Activated CD8-positive, alpha-beta memory T cell treated with anti-CD3 and anti-CD28 coated beads, Interleukin-2, amount 10 ng/mL, durations not matched to agents 7 days and 5 days (primary cell): ENCODE data around the gene CHD9NB. TPM values are rescaled to one million over a fixed set of nuclear protein-coding genes. Genes with fewer than 3 reads are reported as not detected.
"Not testable (repeated sequence)": the region's sequence is repeated elsewhere in the genome, so short reads cannot be mapped to it uniquely, and the experiment has no call there.

ENCODE experiments used
- ATAC-seq: fragments of 150-1000 bp; cut with Tn5 transposase; one replicate; pipeline ENCODE4 v1.10.0; 2021; ENCODE audit warnings: moderate library complexity
- CTCF ChIA-PET: fragments of 350-600 bp; sonication (Branson Sonifier 250); formaldehyde crosslinking; loops from one replicate; lab custom pipeline; 2021; ENCODE audit warnings: antibody characterized with exemption; lab: Charles Lee
- DNase-seq: peaks from one replicate; pipeline ENCODE4 v3.0.0-alpha.2; 2020
- H3K27ac Mint-ChIP-seq: one replicate; pipeline ENCODE4 v1.8.0; 2021; ENCODE audit warnings: mild to moderate bottlenecking, mixed read lengths
- H3K27me3 Mint-ChIP-seq: one replicate; pipeline ENCODE4 v1.8.0; 2021; ENCODE audit warnings: mixed read lengths
- H3K36me3 Mint-ChIP-seq: one replicate; pipeline ENCODE4 v1.8.0; 2021; ENCODE audit warnings: mild to moderate bottlenecking, mixed read lengths
- H3K4me1 Mint-ChIP-seq: one replicate; pipeline ENCODE4 v1.8.0; 2021; ENCODE audit warnings: mixed read lengths
- H3K4me3 Mint-ChIP-seq: one replicate; pipeline ENCODE4 v1.8.0; 2021; ENCODE audit warnings: mild to moderate bottlenecking, moderate library complexity, mixed read lengths
- H3K9me3 Mint-ChIP-seq: one replicate; pipeline ENCODE4 v1.8.0; 2022; ENCODE audit warnings: low read depth, mixed read lengths
- total RNA-seq, 2 experiments: library from RNA; stranded (reverse); gene quantifications; one replicate each; pipeline ENCODE4 v1.2.3, GENCODE V29; 2021

Gene CHD9NB
- total RNA-seq, 2 experiments from 2014 or later: 0.52 to 0.79 TPM

GRCh38 chr16:53080345-53081031 lies 27.8 kb upstream of the CHD9NB start:
- ATAC-seq (no peak), DNase-seq (no peak)
- H3K36me3 Mint-ChIP-seq: peaks cover 12% of the 10 kb centered on the region
- peaks cover 10% of the 10 kb centered on the region for H3K4me1 Mint-ChIP-seq
- no peaks in the 10 kb centered on the region for H3K27me3 Mint-ChIP-seq
- H3K27ac Mint-ChIP-seq: no peak overlapping the region
- H3K4me3 Mint-ChIP-seq: no peak overlapping the region
- peaks cover 4% of the 10 kb centered on the region for H3K9me3 Mint-ChIP-seq
- CTCF ChIA-PET: interaction anchor here (1.4 kb wide), 1 partner anchor 11 kb away, joined by 4 read pairs; no protein-coding TSS in a partner anchor

DNA sequence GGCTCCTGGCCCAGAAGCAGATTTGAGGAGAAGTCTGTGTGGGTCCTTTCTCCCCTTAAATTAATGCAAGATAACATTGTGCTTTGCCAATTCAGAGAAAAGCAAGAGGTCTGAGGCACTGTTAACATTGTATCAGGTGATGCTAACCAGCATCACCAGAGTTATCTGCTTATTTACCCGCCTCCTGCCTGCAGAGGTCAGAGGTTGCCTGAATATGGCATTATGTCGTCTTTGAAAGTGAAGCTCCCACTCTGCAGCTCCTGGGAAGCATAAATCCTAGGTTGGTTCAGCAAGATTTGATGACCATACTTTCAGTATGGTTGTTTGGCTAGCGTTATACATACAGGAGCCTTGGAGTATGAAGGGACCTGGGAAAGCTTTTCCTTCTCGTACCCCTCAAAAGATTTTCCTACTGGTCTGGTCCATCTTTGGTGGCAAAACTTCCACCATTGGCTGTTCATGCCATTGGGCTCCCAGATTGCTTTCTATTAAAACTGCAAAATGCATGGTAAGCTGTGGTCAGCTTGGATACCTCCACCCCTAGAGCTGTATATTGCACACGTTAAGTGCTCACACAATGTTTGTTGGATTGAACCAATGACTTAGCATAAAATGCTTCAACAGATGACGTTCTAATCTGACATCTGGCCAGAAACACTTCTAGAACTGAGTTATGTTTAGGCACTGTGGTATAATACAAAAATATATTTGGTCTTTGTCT lies 26.2 kb upstream of the CHD9NB start:
- CTCF ChIA-PET: interaction anchor here (1.2 to 1.4 kb wide), 3 partner anchors 9 to 24 kb away, joined by 3 to 4 read pairs (median 4); partner anchors contain the start of gene CHD9
- H3K27me3 Mint-ChIP-seq: no peaks in the 10 kb centered on the region
- no peak overlapping the region for H3K4me3 Mint-ChIP-seq
- peaks cover 23% of the 10 kb centered on the region for H3K36me3 Mint-ChIP-seq
- ATAC-seq: no peak
- DNase-seq: no peak
- H3K27ac Mint-ChIP-seq: no peak overlapping the region
- H3K4me1 Mint-ChIP-seq: peaks cover 10% of the 10 kb centered on the region
- peaks cover 4% of the 10 kb centered on the region for H3K9me3 Mint-ChIP-seq

GRCh38 chr16:53078247-53078646 lies 25.6 kb upstream of the CHD9NB start:
- Mint-ChIP-seq H3K4me3 (no peak overlapping the region), H3K36me3 (peaks cover 30% of the 10 kb centered on the region), H3K4me1 (peaks cover 10% of the 10 kb centered on the region), H3K9me3 (peaks cover 7% of the 10 kb centered on the region), H3K27me3 (no peaks in the 10 kb centered on the region), H3K27ac (no peak overlapping the region)
- DNase-seq: no peak
- no peak for ATAC-seq
- CTCF ChIA-PET: interaction anchor here (1.2 kb wide), 2 partner anchors 12 to 23 kb away, joined by 3 to 4 read pairs; partner anchors contain the start of gene CHD9

GRCh38 chr16:53075461-53075860 lies 22.8 kb upstream of the CHD9NB start:
- H3K9me3 Mint-ChIP-seq, DNase-seq, ATAC-seq, CTCF ChIA-PET, H3K27me3 Mint-ChIP-seq, H3K27ac Mint-ChIP-seq, H3K4me3 Mint-ChIP-seq: not testable (repeated sequence)
- Mint-ChIP-seq H3K36me3 (peaks cover 37% of the 10 kb centered on the region), H3K4me1 (peaks cover 12% of the 10 kb centered on the region)

DNA sequence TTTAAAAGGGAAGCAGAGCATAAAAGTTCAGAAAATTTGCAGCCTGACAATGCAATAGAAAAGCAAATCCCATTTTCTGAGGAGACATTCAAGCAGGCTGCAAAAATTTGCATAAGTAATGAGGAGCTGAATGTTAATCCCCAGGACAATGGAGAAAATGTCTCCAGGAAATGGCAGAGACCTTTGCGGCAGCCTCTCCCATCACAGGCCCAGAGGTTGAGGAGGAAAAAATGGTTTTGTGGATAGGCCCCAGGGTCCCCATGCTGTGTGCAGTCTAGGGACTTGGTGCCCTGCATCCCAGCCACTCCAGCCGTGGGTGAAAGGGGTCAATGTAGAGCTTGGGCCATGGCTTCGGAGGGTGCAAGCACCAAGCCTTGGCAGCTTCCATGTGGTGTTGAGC lies 21.6 kb upstream of the CHD9NB start:
- H3K4me3 Mint-ChIP-seq, H3K9me3 Mint-ChIP-seq, CTCF ChIA-PET, H3K27me3 Mint-ChIP-seq, ATAC-seq, DNase-seq, H3K27ac Mint-ChIP-seq: not testable (repeated sequence)
- H3K4me1 Mint-ChIP-seq: peaks cover 22% of the 10 kb centered on the region
- H3K36me3 Mint-ChIP-seq: peaks cover 47% of the 10 kb centered on the region

DNA sequence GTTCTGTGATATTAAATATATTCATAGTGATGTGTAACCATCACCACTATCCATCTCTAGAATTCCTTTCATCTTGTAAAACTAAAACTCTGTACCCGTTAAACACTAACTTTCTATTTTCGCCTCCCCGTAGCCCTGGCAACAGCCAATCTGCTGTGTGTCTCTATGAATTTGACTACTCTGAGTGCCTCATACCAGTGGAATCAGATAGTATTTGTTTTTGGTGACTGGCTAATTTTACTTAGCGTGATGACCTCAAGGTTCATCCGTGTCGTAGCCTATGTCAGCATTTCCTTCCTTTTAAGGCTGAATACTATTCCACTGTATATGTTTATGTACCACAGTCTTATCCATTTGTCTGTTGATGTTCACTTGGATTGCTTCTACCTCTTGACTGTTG lies 20.3 kb upstream of the CHD9NB start:
- peaks cover 30% of the 10 kb centered on the region for H3K4me1 Mint-ChIP-seq
- no peaks in the 10 kb centered on the region for H3K27me3 Mint-ChIP-seq
- no peak for ATAC-seq
- CTCF ChIA-PET: interaction anchor here (1.9 kb wide), 1 partner anchor 18 kb away, joined by 4 read pairs; the partner anchor contains the start of gene CHD9
- peaks cover 45% of the 10 kb centered on the region for H3K36me3 Mint-ChIP-seq
- DNase-seq: no peak
- H3K27ac Mint-ChIP-seq: no peak overlapping the region
- H3K4me3 Mint-ChIP-seq: no peak overlapping the region
- H3K9me3 Mint-ChIP-seq: peaks cover 7% of the 10 kb centered on the region

- H3K9me3 Mint-ChIP-seq: peaks cover 7% of the 10 kb centered on the region
- peaks cover 46% of the 10 kb centered on the region for H3K36me3 Mint-ChIP-seq
- H3K4me1 Mint-ChIP-seq: peaks cover 33% of the 10 kb centered on the region
- ATAC-seq (no peak), DNase-seq (no peak)
- CTCF ChIA-PET: interaction anchor here (1.9 kb wide), 1 partner anchor 17 kb away, joined by 4 read pairs; the partner anchor contains the start of gene CHD9
- H3K27me3 Mint-ChIP-seq: no peaks in the 10 kb centered on the region
- H3K27ac Mint-ChIP-seq: no peak overlapping the region
- no peak overlapping the region for H3K4me3 Mint-ChIP-seq
Observed at GRCh38 chr16:53071748-53072301, 19.1 kb upstream of the CHD9NB start.

- Mint-ChIP-seq H3K27ac (peak overlapping the region; percentile 69), H3K4me3 (no peak overlapping the region), H3K9me3 (peaks cover 3% of the 10 kb centered on the region), H3K36me3 (peaks cover 34% of the 10 kb centered on the region), H3K27me3 (no peaks in the 10 kb centered on the region), H3K4me1 (peaks cover 51% of the 10 kb centered on the region)
- CTCF ChIA-PET: interaction anchor here (1.2 to 3.8 kb wide), 3 partner anchors 10 to 30 kb away, joined by 4 to 14 read pairs (median 4); partner anchors contain the start of gene CHD9
- no peak for ATAC-seq
- no peak for DNase-seq
Observed at GRCh38 chr16:53069772-53070171, 17.1 kb upstream of the CHD9NB start.

DNA sequence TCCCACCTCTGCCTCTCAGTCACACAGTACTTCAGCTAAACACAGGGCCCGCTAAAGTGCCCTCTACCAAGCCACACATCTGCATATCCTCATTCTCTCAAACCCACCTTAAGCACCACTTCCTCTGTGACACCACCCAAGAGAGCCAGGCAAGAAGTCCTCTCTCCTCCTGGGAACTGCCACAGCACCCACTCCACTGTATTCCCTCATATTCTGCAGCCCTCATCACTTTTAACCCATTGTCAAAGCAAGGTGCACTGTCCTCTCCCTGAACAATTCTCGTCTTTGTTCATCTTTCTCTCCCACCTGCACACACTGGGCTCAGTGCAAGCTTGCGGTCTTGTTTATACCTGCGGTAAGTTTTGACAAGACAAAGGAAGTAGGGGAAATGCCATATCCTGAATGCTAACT lies 15.7 kb upstream of the CHD9NB start:
- Mint-ChIP-seq H3K4me1 (peaks cover 59% of the 10 kb centered on the region), H3K9me3 (no peaks in the 10 kb centered on the region), H3K27ac (peak overlapping the region; percentile 85), H3K36me3 (peaks cover 23% of the 10 kb centered on the region), H3K27me3 (no peaks in the 10 kb centered on the region), H3K4me3 (peak overlapping the region; percentile 56)
- DNase-seq (peak; percentile 80), ATAC-seq (peak; percentile 84)
- CTCF ChIA-PET: interaction anchor here (0.9 to 3.8 kb wide), 3 partner anchors 14 to 62 kb away, joined by 3 to 14 read pairs (median 7); partner anchors contain the start of gene CHD9

DNA sequence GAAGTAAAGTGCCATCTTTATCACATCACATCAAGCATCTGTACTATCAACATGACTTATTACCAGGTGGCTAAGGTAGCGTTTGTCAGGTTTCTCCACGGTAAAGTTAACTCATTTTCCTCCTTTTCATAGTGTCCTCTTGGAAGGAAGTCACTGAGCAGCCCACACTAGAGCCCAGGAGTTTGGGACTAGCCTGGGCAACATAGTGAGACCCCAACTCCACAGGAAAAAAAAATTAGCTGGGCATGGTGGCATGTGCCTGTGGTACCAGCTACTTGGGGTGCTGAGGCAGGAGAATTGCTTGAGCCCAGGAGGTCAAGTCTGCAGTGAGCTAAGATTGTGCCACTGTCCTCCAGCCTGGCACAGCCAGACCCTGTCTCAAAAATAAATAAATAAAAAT lies 15.0 kb upstream of the CHD9NB start:
- H3K9me3 Mint-ChIP-seq: no peaks in the 10 kb centered on the region
- no peak overlapping the region for H3K4me3 Mint-ChIP-seq
- peaks cover 59% of the 10 kb centered on the region for H3K4me1 Mint-ChIP-seq
- H3K27me3 Mint-ChIP-seq: no peaks in the 10 kb centered on the region
- peaks cover 16% of the 10 kb centered on the region for H3K36me3 Mint-ChIP-seq
- ATAC-seq (no peak), DNase-seq (no peak)
- H3K27ac Mint-ChIP-seq: peak overlapping the region; percentile 67
- CTCF ChIA-PET: interaction anchor here (0.9 to 3.8 kb wide), 3 partner anchors 13 to 62 kb away, joined by 3 to 14 read pairs (median 7); partner anchors contain the start of gene CHD9

DNA sequence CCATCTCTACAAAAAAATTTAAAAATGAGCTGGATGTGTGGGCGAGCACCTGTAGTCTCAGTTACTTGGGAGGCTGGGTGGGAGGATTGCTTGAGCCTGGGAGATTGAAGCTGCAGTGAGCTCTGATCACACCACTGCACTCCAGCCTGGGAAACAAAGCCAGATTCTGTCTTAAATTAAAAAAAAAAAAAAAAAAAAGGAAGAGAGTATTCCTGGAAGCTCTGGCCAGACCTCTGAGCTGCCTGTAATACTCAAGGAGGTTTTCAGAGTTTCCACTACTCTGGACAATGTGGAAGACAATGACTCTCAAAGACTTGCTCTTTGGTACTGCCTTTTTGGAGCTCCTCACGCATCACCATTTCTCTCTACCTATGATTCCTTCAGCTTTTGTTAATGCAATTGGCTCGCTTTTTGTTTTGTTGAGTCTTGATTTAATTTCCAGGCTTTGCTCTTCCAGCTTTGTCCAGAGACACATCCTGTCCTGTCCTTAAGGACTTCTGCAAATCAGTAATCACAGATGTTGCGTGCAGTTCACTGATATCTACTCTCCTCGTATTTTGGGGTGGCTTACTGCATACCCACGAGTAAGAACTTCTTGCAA lies 12.9 kb upstream of the CHD9NB start:
- CTCF ChIA-PET: interaction anchor here (1.3 to 3.6 kb wide), 3 partner anchors 10 to 218 kb away, joined by 4 to 20 read pairs (median 4); partner anchors contain the start of gene CHD9
- no peaks in the 10 kb centered on the region for H3K27me3 Mint-ChIP-seq
- H3K4me3 Mint-ChIP-seq: no peak overlapping the region
- no peaks in the 10 kb centered on the region for H3K9me3 Mint-ChIP-seq
- peaks cover 69% of the 10 kb centered on the region for H3K4me1 Mint-ChIP-seq
- peaks cover 15% of the 10 kb centered on the region for H3K36me3 Mint-ChIP-seq
- no peak for DNase-seq
- H3K27ac Mint-ChIP-seq: no peak overlapping the region
- ATAC-seq: no peak

GRCh38 chr16:53064081-53064578 lies 11.4 kb upstream of the CHD9NB start:
- Mint-ChIP-seq H3K9me3 (no peaks in the 10 kb centered on the region), H3K27me3 (no peaks in the 10 kb centered on the region), H3K27ac (no peak overlapping the region), H3K4me1 (peaks cover 57% of the 10 kb centered on the region), H3K36me3 (peaks cover 3% of the 10 kb centered on the region), H3K4me3 (no peak overlapping the region)
- CTCF ChIA-PET: interaction anchor here (3.6 kb wide), 1 partner anchor 9 kb away, joined by 20 read pairs; the partner anchor contains the start of gene CHD9
- DNase-seq: no peak
- no peak for ATAC-seq
